ENCODE measurements around the gene CAT.

CAT gene

DNA sequence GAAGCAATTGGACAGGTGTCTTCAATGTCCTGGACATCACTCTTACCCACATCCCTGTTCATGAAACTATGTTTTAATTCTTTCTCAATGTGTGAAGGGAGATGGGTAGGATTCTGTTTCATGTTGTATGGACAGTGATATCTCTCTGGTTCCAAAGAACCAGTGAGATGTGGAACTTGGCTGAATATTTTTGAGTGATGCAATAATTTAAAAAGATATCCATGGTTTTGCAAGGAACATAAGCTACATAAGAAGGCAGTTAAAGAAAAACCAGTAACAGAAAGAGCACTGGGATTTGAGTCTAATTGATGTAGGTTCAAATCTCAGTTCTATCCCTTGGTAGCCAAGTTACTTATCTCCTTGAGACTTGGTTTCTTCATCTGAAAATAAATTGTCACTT lies 82.5 kb downstream of the CAT start:
- no peak for DNase-seq (ENCODE audit: low read depth in 1 of 2, low spot score in 1 of 2)

Measured in activated CD4-positive, alpha-beta T cell treated with anti-CD3 and anti-CD28 coated beads, Interleukin-2, amount 50 U/mL, for 24 hours (primary cell).